ENCODE data around the gene ZBTB7C.

DNA sequence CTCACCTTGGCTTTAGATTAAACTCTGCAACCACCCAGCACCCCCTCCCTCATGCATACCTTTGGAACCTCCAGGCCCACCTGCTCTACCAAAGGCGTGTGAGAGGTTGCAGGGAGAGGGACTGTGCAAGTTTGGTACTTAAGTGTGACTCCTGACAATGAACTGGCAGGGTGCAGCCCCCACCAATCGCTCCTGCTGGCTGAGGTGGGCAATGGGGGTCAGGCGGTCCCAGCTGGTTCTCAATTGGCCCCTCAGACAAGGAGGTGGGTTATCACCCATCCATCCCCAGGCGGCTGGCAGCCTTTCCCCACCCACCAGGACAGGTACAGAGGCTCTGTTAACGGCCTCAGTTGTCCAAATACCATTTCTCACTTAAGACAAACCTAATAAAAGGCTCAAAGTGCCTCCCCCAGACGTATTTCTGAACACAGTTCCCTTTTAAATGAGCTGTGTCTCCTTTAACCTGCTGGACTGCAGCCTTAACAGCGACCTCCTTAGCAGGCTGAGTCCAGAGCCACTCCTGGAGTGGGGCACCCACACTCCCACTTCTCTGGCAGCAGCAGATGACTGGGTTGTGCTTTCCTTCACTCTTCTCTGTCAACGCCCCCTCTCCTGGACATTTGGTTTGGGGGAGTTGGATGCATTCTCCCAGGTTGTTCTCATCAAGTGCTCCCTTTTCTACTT is 309.6 kb downstream of the ZBTB7C start:
- TF ChIP-seq, protein P1, sequence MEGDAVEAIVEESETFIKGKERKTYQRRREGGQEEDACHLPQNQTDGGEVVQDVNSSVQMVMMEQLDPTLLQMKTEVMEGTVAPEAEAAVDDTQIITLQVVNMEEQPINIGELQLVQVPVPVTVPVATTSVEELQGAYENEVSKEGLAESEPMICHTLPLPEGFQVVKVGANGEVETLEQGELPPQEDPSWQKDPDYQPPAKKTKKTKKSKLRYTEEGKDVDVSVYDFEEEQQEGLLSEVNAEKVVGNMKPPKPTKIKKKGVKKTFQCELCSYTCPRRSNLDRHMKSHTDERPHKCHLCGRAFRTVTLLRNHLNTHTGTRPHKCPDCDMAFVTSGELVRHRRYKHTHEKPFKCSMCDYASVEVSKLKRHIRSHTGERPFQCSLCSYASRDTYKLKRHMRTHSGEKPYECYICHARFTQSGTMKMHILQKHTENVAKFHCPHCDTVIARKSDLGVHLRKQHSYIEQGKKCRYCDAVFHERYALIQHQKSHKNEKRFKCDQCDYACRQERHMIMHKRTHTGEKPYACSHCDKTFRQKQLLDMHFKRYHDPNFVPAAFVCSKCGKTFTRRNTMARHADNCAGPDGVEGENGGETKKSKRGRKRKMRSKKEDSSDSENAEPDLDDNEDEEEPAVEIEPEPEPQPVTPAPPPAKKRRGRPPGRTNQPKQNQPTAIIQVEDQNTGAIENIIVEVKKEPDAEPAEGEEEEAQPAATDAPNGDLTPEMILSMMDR (IDR thresholded peaks at IDR 0.05), result no peak
- no peak for TF ChIP-seq POLR2A (IDR thresholded peaks at IDR 0.05)

Measured in body of pancreas (tissue), 4 donors.